ENCODE results near the gene RPS15A.

DNA sequence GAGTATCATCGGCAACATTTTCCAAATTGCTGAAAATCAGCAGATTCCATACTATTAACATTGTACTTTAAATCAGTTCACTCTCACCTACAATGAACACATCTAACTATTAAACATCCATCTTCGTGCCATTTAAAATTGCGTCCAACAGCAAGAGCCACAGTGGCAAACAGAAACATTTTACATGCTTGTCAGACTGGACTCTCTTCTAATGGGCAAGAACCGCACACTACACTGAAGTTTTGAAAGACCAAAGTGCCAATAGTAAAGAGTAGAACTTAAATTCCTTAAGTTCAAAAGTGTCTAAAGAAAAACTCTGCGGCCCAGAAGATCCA lies 652 bp downstream of the RPS15A start:
- TF ChIP-seq POLR2A (IDR thresholded peaks at IDR 0.05), result no peak
- TF ChIP-seq, protein P1, sequence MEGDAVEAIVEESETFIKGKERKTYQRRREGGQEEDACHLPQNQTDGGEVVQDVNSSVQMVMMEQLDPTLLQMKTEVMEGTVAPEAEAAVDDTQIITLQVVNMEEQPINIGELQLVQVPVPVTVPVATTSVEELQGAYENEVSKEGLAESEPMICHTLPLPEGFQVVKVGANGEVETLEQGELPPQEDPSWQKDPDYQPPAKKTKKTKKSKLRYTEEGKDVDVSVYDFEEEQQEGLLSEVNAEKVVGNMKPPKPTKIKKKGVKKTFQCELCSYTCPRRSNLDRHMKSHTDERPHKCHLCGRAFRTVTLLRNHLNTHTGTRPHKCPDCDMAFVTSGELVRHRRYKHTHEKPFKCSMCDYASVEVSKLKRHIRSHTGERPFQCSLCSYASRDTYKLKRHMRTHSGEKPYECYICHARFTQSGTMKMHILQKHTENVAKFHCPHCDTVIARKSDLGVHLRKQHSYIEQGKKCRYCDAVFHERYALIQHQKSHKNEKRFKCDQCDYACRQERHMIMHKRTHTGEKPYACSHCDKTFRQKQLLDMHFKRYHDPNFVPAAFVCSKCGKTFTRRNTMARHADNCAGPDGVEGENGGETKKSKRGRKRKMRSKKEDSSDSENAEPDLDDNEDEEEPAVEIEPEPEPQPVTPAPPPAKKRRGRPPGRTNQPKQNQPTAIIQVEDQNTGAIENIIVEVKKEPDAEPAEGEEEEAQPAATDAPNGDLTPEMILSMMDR (IDR thresholded peaks at IDR 0.05), result no peak

Measured in heart left ventricle (tissue), 13 donors.